Measurements from ENCODE around the gene SLC6A7.

Gene SLC6A7

DNA sequence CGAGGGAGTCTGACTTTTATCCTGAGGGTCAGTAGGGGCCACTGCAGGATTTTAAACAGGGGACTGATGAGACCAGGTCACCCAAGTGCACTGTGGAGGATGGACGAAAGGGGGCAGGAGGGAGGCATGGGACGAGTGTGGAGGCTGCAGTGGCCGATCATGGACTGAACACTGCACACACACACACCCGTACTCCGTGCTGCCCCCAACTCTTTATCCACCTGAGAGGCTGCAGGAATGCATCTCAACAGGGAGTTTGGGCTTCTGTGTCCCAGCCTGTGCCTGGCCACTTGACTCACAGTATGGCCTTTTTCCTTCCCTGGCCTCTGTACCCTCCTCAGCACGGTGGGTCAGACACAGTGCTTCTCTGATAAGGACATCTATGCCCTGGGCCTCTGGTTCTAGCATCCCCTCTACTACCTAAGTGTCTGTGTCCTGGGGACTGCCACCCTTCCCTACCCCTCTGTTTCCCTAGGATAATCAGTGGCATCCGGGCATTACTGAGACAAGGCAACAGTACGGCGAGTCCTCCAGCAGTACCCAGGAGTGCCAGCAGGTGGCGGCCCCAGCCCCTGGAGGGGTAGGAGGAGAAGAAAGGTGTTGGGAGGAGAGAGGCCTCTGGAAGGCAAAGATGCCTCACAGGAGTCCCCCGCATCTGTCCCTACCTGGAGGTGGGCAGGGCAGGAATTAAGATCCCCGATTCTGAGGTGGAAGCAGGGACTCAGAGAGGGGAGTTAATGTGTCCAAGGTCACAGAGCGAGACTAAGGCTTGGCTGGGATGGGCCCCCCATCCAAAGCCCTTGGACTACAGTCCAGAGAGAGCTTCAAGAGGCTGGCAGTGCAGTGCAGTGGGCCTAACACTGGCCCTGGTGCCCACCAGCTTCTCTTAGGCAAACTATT lies 28.4 kb upstream of the SLC6A7 start:
- TF ChIP-seq GATA2 (IDR thresholded peaks at IDR 0.05; ENCODE audit: low read depth, low read length) (no peak), GATA3 (IDR thresholded peaks at IDR 0.05; ENCODE audit: low read depth, low read length) (no peak)

DNA sequence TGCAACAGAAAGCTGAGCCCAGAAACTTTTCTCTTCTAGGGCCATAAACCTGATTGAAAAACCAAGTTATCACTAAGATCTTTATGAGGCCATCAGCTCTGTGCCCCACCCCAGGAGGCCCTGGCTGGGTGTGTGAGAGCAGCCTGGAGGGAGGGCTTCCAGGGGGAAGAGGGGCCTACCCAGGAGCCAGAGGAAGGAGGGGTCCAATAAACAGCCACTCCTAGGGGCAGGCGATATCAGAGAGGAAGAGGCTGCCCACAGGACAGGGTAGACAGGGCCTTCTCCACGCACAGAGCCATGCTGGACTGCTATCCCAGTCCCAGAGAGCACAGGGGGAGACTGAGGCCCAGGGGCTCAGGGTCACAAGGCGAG lies 27.7 kb upstream of the SLC6A7 start:
- TF ChIP-seq GATA2 (IDR thresholded peaks at IDR 0.05; ENCODE audit: low read depth, low read length): no peak
- no peak for TF ChIP-seq GATA3 (IDR thresholded peaks at IDR 0.05; ENCODE audit: low read depth, low read length)

DNA sequence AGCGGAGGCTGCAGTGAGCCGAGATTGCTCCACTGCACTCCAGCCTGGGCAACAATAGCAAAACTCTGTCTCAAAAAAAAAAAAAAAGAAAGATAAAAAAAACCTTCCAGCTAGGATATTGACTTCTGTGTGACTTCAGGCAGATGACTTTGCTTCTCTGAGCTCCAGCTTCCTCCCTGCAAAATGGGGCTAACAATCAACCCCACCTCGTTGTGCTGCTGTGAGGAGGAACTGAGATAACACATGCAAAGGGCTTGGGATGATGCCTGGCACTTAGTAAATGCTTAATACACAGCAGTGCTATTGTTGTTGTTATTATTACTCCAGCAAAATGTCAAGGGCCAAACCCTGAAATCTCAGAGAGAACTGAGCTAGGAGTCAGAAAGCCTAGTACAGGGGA lies 26.8 kb upstream of the SLC6A7 start:
- TF ChIP-seq GATA3 (IDR thresholded peaks at IDR 0.05; ENCODE audit: low read depth, low read length) (no peak), GATA2 (IDR thresholded peaks at IDR 0.05; ENCODE audit: low read depth, low read length) (no peak)

DNA sequence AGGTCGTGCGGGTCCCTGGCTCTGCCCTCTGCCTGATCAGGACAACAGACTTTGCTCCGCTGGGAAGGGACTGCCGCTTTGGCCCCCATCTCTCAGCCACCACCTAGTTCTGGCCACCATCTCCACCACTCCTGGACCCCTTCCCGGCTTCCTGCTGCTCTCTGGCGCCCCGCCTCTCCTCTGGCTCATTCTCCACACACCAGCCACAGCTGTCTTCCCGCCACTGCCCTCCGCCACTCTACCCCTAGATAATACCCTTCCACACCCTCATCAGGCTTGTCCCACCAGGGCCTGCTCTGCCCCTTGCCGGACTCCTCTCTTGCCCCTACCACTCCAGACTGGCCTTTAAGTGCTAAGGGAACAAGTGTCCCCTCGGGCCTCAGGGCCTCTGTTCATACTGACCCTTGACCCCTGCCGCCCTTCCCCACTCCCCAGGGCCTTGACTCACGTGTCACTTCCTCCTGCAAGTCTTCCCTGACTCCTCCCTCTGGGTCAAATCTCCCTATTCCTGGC lies 26.3 kb upstream of the SLC6A7 start:
- TF ChIP-seq GATA3 (IDR thresholded peaks at IDR 0.05; ENCODE audit: low read depth, low read length): no peak

DNA sequence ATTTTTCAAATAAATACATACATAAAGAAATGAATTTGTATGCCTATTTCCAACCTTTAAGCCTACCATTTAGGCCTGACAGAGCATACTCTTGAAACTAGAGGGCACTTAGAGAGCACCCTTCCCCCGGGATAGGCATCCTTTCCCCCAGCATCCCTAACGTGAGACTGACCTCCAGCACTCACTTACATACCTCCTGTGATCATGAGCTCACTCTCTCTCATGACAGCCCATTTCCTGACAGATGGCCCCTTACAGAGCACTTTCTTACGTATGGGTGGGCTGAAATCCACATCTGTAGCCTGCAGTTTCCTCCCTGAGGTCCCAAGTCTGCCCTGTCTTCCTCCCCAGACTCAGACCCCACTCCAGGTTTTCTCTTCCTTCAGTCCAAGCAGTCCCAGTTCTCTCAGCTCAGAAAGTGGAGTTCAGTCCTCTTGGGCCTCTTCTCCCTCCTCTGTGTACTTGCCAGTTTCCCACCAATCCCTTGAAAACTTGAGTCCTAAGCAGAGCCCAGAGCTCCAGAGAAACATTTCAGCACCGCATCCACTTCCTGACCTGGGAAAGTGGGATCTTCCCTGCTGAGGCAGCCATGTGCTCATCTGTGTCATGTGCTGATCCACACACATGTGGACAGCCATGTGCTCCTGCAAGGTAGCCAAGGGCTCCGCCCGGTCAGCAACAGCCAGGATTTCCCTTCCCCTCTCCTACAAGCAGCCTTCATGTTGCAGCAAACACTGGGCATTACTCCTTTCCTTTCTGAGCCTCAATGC lies 25.5 kb upstream of the SLC6A7 start:
- TF ChIP-seq GATA2 (IDR thresholded peaks at IDR 0.05; ENCODE audit: low read depth, low read length) (no peak), GATA3 (IDR thresholded peaks at IDR 0.05; ENCODE audit: low read depth, low read length) (no peak)

DNA sequence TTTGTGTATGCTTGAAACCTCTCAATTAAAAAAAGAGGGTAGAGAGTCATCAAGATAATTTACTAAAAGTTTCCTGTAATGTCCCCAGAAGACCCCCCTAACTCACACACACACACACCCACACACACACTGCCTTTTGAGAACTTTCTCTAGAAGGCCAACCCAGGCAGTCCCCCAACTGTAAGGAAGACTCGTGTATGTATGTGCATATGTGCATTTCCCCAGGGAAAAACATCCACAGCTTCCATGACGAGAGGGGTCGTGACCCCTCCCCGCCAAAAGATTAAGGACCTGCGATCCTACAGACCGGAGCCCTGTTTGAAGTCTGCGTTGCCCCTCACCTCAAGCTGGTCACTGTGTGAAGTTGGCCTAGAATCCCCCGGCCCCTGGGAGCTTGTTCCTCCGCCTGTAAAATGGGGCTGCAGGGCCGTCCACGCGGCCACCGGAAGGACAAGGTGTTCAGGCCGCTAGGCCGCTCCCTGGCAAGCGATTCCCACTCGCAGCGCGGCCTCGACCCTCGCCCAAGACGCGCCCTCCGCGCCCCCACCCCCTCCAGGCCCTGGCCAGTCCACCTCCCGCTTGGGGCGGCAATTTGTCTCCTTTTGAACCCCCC lies 23.7 kb upstream of the SLC6A7 start:
- no peak for TF ChIP-seq GATA2 (IDR thresholded peaks at IDR 0.05; ENCODE audit: low read depth, low read length)
- no peak for TF ChIP-seq GATA3 (IDR thresholded peaks at IDR 0.05; ENCODE audit: low read depth, low read length)

DNA sequence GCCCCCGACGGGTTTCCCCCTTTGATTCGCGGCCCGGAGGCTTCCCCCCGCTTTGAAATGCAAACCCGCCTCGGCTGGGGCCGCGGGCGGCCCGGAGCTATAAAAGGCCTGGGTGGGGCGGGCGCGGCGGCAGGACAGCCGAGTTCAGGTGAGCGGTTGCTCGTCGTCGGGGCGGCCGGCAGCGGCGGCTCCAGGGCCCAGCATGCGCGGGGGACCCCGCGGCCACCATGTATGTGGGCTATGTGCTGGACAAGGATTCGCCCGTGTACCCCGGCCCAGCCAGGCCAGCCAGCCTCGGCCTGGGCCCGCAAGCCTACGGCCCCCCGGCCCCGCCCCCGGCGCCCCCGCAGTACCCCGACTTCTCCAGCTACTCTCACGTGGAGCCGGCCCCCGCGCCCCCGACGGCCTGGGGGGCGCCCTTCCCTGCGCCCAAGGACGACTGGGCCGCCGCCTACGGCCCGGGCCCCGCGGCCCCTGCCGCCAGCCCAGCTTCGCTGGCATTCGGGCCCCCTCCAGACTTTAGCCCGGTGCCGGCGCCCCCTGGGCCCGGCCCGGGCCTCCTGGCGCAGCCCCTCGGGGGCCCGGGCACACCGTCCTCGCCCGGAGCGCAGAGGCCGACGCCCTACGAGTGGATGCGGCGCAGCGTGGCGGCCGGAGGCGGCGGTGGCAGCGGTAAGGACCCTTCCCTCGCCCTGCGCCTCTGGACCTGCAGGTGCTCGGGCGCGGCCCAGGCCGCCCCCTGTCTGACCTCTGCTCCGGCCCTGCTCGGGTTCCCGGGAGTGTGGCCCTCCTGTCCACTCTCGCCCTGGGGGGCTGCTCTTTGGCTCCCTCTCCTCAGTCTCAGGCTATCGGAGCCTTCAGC lies 23.0 kb upstream of the SLC6A7 start, which contains the start of gene CDX1:
CDX1 (plus strand) TSS at position 129 of the 862 bp plus-strand sequence; CDS start at position 228, 99 bp downstream.
- TF ChIP-seq GATA3 (IDR thresholded peaks at IDR 0.05; ENCODE audit: low read depth, low read length): no peak
- TF ChIP-seq GATA2 (IDR thresholded peaks at IDR 0.05; ENCODE audit: low read depth, low read length): no peak

DNA sequence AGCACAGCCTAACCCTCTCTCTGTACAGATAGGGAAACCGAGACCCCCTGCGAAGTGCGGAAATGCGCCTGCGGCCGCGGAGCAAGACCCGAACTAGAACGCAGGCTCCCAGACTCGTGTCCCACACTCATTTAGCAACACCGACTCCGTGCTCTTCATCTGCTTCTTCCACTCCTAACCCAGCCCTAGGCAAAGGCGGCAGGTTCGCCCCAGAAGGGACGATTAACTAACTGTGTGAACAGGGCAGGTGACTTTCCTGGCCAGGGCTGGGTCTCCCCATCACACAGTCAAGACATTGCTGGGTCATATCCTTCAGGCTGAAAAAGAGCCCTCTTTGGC lies 22.4 kb upstream of the SLC6A7 start:
- TF ChIP-seq GATA2 (IDR thresholded peaks at IDR 0.05; ENCODE audit: low read depth, low read length): no peak
- no peak for TF ChIP-seq GATA3 (IDR thresholded peaks at IDR 0.05; ENCODE audit: low read depth, low read length)

DNA sequence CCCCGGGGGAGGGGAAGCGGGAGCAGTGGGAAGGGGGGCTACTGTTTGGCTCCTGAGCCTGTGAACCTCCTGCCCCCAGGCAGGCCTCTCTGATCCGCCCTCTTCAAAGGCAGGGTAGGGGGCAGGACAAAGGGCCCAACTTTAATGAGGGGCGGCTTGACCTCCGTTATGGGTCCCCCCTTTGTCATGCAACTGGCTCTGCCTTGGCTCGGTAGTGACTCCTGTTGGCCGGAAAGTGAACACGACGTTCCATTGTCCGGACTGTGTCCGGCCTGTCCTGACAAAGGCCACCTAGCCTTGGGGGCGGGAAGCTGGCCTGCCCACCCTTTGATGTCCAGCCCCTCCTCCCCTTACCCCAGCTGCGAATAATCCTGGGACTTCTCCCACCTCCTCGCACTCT lies 22.0 kb upstream of the SLC6A7 start:
- TF ChIP-seq GATA3 (IDR thresholded peaks at IDR 0.05; ENCODE audit: low read depth, low read length): no peak
- no peak for TF ChIP-seq GATA2 (IDR thresholded peaks at IDR 0.05; ENCODE audit: low read depth, low read length)

DNA sequence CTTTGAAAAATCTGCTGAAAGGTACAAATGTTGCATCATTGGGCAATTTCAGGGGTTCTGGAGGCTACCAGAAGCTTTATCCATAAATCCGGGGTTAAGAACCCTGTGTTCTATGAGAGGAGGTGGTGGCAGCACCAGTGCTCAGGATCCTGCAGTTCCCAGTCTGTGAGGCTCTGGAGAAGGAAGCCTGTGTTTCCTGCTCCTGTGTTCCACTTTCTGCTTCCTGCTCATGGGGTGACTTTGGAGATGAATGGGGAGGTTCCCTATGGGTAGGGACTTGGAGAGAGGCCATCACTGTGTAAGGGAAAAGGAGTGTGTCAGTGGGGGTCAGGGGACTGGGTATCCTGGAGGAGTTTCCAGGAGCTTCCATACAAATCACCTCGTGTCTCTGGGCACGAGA lies 21.0 kb upstream of the SLC6A7 start:
- TF ChIP-seq GATA3 (IDR thresholded peaks at IDR 0.05; ENCODE audit: low read depth, low read length) (no peak), GATA2 (IDR thresholded peaks at IDR 0.05; ENCODE audit: low read depth, low read length) (no peak)

DNA sequence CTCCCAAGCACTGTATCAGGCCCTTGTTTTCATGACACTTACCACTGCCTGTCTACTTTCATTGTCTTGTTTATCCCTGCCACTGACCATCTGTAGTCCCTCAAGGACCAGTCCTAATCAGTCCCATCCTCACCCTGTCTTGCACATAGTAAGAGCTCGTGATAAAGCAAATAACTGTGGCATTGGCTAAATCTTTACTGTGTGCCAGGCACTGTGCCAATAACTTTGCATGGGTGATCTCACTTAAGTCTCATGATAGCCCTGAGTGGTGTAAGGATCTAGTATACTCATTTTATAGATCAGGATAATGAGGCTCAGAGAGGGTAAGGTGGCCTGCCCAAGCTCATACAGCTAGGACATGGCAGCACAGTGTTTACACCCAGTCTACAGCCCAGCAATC lies 17.7 kb upstream of the SLC6A7 start:
- no peak for TF ChIP-seq GATA3 (IDR thresholded peaks at IDR 0.05; ENCODE audit: low read depth, low read length)
- no peak for TF ChIP-seq GATA2 (IDR thresholded peaks at IDR 0.05; ENCODE audit: low read depth, low read length)

DNA sequence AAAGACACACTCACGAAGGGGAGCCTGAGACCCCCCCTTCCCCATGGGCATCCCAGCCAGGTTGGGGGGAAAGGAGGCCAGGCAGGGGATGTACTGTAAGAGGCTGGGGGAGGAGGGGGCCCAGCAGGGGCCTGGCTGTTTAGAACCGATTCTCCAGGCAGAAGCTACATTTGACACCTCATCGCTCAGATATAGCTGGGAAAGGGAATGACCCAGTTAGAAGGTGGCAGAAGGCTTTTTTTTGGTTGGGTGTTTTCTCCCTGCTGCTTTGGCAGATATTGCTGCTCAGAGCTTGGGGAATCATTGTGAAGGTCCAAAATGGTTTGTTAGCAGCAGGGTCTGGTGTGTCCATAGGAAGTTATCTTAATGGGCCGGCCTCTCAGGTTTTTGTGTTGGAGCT lies 17.3 kb upstream of the SLC6A7 start:
- no peak for TF ChIP-seq GATA2 (IDR thresholded peaks at IDR 0.05; ENCODE audit: low read depth, low read length)
- TF ChIP-seq GATA3 (IDR thresholded peaks at IDR 0.05; ENCODE audit: low read depth, low read length): no peak

DNA sequence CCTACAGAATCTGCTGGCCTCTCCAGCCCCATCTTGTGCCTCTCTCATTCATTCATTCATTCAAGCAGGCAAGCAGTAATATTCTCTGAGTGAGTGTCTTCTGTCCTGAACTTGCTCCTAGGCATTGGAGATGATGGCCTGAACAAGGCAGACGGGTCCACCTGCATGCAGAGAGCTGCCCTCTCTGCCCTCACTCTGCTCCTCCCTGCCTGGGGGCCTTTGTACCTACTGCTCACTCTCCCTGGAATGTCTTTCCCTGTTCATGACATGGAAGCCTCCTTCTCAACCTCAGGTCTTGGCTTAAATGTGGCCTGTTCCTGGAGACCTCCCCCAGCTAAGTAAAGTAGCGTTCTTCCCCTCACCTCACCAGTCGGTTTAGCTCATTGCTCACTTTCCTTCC lies 16.7 kb upstream of the SLC6A7 start:
- TF ChIP-seq GATA3 (IDR thresholded peaks at IDR 0.05; ENCODE audit: low read depth, low read length): no peak
- no peak for TF ChIP-seq GATA2 (IDR thresholded peaks at IDR 0.05; ENCODE audit: low read depth, low read length)
